Esophagus mucosa (tissue), 1 donor: Measurements from ENCODE around the gene SARDH. TPM values are rescaled to one million over a fixed set of nuclear protein-coding genes. Genes with fewer than 3 reads are reported as not detected.
"Not testable (repeated sequence)": the region's sequence is repeated elsewhere in the genome, so short reads cannot be mapped to it uniquely, and the experiment has no call there.

Experiments
- ATAC-seq: fragments of 200-7000 bp; cut with Tn5 transposase; one replicate; pipeline ENCODE4 v1.9.1; 2020
- total RNA-seq: library from RNA; stranded (reverse); gene quantifications from one replicate; pipeline ENCODE4 v1.2.4, GENCODE V29; 2023
- donor health status: DM: yes; HTN: yes; CAD: no.

SARDH gene
- total RNA-seq, 1 donor from 2014 or later: 0.12 TPM

DNA sequence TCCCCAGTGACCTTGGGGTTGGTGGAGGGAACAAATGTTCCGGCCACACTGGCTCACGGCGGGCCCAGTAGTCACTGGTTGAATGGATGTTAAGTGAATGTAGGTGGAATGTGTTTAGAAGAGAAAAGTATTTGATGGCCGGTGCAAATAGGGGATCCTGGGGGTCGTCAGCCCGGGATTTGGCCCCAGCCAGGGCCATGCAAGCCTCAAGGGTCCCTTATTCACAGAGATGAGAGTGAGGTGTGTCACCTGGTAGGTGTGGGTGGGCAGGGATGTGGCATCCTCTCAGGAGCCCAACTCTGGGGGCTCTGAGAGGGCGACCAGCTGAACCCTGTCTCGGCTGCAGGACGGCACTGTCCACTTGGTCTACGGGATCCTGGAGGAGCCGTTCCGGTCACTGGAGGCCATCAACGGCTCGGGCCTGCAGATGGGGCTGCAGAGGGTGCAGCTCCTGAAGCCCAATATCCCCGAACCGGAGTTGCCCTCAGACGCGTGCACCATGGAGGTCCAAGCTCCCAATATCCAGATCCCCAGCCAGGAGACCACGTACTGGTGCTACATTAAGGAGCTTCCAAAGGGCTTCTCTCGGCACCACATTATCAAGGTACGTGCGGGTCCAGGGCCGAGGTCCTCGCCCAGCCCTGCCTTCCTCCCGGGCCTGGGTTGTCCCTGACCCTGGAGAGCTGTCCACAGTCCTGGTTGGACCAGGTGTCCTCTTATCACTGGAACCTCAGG lies 96.1 kb downstream of the SARDH start:
- ATAC-seq: no peak

DNA sequence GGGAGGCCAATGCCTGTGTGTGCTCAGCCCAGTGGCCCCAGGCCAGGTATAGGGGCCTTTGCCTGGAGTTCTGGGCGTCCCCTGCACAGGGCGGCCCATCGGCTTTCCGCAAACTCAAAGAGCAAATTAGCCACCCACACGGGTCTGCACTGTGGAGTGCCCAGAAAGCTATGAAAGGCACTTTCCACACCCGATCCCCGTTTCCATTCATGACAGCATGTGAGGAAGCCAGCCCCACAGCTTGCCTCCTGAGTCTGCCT lies 96.8 kb downstream of the SARDH start:
- no peak for ATAC-seq

DNA sequence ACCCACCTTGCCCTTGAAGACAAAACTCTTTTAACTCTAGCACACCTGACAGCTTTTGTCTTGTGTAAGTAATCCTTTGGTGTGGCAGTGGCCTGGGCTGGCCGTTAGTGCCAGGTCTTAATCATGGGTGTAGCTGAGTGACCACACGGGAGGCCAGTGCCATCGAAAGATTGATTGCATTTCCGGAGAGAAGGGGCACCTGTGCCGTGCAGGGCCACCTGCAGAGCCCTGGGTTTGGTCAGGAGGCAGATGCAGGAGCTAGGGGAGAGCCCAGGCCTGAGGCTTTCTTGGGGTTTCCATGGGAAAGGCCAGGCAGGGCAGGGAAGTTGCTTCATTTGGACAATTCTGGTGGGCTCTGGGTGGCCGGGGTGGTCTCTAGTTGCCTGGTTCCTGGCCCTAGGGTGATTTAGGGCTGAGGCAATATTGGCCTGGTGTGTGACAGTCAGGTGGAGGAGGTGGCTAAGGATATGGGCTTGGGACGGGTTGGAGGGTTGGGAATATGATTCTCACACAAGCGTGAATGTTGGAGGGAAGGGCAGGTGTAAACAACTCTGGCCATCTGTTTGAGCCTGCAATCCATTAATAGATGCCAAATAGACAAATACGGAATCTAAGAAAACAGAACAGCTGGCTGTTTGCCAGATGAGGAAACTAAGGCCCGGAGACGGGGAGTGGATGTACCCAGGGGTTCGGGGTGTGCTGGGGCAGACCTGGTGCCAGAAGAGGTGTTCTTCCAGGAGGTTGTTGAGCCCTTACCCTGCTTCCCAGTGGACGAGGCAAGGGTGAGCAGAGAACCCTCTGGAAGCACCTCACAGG lies 97.4 kb downstream of the SARDH start:
- ATAC-seq: no peak

DNA sequence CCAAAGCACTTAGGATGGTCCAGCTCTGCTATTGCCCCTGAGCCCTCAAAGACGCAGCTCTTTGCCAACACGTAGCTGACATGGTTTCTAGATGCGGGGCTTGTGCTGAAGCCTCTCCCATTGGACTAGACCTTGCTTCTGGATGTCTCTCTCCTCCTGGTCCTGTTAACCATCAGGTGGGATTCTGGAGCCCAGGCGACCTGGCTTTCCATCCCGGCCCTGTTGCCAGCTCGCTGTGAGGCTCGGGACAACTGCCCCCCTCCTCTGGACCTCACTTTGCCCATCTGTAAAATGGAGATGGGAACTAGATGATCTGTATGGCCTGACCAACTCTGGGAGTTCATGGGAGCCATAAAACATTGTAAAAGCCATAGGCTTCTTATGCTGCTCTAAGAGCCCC lies 98.0 kb downstream of the SARDH start:
- no peak for ATAC-seq

DNA sequence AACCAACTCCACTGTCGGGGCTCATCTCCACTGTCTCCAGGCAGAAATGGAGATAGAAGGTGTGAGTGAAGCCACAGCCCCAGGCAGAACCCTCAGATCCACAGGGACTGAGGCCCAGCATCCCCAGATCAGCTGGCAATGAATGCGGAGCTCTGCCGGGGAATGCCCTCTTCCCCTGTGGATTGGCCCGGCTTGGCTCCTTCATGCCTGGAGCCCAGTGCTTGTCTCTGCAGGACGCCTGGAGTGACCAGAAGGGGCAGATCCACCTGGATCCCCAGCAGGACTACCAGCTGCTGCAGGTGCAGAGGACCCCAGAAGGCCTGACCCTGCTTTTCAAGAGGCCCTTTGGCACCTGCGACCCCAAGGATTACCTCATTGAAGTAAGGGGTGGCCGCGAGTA lies 98.5 kb downstream of the SARDH start:
- ATAC-seq: no peak

DNA sequence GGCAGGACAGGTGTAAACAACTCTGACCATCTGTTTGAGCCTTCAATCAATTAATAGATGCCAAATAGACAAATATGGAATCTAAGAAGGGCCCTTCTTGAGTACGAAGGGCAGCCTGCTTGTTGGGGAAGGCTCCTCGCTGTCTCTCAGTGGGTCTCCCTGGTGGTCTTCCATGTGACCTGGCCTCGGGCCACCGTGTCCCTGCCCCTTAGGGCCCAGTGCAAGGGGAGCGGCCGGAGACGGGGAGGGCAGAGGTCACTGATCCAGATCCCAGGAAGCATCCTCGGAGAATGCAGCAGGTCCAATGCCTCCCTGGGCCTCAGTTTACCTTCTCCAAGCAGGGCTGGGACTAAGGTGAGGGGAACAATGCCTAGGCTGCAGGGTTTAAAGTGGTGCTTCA lies 99.4 kb downstream of the SARDH start:
- no peak for ATAC-seq

DNA sequence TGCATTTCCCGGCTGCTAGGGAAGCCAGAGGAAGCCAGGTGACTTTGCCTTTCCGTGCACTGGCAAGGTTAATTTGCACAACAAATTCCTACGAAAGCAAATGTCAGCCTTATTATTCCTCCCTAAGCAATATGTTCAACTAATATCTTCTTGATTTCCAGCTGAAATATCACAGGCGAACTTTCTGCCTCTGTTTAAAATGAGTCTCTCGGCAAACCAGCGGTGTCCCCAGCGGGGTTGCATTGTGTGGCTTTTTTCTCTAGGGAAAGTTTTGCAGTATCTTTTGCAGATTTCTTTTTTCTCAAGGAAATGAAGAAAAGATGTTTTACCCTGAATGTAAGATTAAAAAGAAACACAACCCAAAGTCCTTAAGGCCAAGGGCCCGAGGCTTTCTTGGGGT lies 100.1 kb downstream of the SARDH start:
- ATAC-seq: no peak

DNA sequence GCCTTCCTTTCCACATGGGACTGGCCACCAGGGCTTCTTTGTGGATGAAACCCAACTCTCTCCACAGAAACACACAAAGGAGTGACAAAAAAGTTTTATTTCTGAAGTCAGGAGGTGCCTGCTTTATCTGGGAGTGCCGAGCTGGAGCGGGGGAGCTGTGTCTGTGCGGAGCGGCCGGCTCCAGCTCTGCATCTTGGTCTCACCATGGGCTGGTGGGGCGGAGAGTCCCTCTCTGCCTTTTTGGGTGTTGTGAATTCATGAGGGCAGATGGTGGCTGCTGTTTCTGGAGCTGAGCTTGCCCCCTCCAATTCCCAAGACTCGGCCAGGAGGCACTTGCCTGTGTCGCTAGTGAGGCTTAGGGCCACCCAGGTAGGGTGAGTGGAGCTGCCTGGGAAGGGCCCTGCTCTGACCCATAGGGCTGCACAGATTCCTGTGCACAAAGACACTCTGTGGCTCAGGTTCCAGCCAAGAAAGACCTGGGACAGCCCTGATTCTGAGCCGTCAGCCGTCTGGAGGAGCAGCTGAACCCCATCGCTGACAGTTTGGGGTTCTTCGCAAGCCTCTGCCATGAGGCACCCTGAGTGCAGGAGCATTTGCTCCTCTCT lies 100.6 kb downstream of the SARDH start:
- ATAC-seq: no peak

DNA sequence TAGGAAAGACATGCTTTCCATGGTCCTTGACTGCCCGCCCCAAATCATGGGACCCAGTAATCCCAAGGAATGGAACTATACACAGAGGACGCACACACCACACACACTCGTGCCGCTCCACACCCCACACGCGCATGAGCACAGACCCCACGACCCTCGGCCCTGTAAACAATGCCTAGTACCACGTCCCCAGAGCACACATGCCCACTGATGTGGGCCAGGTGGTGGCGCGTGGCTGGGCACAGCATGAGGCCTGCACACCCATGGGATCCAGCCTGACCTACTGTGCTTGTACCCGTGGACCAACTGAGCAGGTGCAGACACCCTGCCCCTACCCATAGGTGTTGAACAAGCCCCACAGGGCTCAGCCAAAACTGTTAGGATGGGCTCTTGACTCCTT lies 101.2 kb downstream of the SARDH start:
- no peak for ATAC-seq

DNA sequence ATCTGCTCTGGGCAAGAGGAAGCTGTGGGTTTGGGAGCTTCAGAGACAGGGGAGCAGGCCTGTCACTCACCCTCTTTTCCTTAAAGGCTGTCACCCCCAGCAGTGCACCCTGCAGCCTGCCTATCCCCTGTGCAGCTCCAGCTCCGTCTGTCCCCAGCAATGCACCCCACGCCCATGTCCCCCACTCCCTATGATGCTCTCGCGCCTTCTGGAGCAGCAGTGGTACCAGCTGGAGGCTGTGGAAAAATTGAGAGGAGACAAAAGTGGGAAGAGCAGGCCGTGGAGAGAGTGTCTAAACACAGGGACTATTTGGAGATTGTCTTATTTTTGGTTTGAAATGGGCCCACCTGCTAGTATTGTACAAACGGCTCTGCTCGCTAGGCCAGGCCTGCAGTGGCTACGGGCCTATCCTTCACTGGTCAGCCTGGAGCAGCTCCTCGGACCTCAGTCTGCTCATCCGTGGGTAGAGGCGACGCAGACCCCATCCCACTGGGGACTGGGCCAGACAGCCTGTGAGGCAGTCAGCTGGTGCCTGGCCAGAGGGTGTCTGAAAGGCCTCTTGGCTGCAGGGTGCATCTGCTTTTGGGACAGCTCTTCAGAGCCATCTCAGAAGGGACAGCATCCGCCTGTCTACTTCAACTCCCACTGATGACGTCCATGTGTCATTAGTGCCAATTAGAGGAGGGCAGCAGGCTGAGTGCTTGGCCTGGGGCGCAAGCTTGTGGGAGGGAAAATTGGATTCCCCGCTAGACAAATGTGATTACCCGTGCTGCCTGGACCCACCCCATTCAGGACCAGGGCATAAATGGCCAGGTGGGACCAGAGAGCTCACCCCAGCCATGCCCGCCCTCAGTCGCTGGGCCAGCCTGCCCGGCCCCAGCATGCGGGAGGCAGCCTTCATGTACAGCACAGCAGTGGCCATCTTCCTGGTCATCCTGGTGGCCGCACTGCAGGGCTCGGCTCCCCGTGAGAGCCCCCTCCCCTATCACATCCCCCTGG lies 102.3 kb downstream of the SARDH start, which contains the start of gene DBH:
TSS of gene DBH (plus strand) at position 831 of the 999 bp plus-strand sequence. CDS start at position 840, 9 bp downstream.
- ATAC-seq: no peak

DNA sequence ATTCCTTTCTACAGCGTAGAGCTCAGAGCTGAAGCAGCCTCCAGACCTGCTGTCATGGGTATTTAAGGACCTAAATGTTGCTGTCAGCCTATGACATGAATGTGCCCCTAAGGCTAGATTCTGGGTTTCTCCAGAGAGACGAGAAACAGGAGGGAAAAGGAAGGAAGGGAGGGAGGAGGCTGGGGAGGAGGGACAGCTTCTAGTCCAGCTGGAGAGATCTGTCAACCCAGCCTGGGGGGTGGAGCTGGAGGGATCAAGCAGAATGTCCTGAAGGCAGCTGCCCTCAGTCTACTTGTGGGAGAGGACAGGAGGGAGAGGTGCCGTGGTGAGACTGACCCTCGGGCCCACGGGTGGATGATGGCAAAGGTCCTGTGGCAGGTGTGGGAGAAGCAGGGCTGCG lies 103.1 kb downstream of the SARDH start:
- no peak for ATAC-seq

DNA sequence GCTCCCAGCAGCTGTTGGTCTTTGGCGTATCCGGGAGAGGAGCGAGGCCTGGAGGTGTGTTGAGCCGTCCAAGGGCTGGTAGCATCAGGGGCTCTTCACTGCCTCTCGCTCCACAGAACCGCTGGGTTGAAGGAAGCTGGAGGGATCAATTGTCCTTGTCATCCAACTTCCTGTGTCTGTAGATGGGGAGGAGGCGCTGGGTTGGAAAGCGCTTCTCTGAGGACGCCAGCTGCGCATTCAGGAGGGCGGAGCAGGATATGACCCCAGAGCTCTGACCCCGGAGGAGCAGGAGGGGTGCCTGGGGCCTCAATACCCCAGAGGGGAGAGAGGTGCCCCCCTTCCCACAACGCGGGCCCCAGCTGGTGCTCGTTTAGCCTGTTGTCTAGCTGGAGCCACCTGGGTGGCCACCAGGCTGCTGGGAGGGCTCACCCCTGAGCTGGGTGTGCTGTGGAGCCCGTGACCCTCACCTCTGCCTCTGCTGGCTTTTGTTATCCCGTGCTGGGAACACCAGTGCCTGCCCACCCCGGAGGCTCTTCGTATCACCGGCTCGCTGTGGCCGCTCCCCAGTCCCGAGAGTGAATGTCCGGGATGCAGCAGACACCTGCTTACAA lies 104.0 kb downstream of the SARDH start:
- no peak for ATAC-seq

DNA sequence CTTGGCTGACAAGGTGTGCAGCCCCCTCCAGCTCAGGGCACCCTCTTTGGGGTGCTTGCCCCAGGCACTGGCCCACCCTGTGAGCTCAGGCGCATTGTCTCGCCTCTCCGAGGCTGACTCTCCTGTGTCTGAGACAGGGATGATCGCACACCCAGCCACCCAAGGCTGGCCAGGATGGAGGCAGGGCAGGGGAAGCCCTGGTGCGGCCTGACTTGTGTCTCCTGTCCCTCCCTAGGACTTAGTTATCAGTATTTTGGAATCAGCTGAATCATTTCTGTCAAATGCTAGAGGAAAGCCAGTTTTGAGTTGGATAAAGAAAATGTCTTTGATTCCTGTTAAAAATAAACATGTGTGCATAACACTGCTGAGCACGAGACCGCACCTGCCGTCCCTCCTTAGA lies 104.5 kb downstream of the SARDH start:
- no peak for ATAC-seq

DNA sequence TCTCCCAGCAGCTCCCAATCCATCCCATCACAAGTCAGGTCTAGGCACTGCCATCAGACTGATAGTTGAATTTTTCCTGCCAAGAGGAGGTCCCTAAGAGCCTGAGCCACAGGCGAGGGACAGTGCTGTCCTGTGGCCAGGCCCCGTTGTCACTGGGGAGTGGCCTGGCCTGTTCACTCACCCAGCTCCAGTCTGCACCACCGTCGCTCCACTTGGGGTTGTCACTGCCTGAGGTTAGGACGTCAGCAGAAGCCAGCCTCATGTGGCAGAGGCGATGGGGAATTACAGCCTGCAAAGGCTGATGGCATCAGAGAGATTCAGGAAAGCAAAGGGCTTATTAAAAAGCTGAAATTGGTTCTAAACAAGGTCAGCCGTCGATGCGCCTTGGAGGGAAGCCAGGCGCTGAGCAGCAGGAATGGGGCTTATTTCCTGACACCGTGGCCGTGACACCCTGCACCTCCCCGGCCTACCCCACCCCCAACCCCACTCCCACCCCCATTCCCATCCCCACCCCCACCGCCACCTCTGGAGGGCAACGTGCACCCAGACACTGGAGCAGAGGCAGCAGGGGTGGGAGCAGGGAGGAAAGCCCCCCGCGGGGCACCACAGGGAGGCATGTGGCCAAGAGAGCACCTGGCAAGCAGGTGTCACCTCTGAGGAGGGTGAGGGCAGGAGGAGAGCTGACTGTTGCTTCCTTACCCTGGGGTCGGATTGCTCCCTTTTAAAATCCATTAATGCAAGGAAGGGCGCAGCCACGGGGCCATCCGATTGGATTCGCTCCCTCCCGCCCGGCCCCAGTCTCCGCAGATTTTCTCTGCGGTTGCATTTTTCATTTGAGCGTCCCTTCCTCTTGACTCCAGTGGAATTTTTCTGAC lies 105.1 kb downstream of the SARDH start:
- ATAC-seq: no peak

DNA sequence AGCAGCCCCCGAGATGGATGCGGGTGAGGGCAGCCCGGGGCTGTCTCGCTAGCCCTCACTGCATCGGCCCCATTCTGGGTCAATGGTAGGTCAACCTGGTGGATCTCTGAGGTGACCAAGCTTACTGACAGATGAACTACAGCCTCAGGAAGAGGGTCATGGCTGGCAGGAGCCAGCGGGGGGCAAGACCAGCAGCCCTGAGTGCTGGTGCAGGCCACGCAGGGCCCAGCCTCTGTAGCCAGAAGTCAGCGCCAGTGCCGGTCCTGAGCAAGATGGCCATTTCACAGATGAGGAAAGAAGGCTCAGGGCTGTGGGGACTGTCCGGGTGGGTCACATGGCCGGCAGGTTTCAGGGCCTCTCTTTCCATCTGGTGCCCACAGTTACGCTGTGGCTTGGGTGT lies 107.0 kb downstream of the SARDH start:
- ATAC-seq: no peak

DNA sequence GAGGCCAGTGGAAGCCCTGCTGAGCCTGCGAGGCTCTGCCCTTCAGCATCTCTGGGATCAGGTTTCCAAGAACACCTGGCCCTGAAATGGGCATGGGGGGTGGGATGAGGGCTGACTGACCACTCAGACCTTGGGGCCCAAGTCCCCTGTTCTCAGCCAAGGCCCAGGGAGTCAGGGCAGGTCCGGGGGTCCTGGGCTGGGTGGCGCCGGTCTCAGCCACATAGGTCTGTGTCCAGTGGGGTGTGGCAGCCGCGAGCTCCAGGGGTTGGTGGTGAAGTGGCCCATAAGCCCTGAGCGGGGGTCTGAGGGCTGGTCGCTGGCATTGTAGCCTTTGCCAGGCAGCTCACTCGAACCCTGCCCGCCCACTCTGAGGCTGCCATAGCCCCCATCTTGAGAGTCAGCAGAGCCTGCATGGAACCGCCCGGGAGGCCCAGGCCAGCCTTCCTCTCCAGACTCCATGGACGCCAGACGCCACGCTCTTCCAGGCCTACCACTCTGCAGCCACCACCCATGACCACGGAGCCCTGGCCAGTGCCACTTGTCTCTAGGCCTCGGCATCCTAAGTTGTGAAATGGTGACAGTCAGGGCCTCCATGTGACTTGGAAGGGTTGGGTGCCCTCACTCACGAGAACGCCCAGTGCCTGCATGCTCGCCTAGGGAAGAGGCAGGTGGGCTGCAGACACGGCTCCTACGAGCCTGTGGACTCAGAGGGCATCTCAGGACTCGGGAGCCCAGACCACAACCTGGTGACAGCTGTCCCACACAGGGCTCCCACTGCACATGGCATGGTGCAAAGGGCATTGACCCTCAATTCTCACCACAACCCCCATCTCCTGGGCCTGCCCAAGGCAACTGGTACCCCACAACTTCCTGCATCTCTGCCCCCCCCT lies 108.7 kb downstream of the SARDH start:
- ATAC-seq: no peak

DNA sequence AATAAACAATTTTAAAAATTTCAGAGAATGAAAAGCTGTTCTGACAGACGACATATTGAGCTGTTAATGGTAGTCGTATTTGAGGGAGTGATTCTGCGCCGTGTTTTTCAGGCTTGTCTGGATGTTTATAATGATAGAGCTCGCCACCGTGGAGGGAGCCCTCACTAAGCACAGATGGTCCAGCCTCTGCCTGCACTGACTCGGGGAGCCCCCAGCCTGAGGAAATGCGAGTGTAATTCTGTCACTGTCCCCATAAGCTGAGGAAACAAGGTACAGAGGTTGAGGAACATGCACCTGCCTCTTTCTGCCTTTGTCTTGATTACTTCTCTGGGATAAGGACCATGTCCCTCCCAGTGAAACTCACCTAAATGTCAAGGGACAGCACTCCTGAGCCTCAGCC lies 109.4 kb downstream of the SARDH start:
- no peak for ATAC-seq

DNA sequence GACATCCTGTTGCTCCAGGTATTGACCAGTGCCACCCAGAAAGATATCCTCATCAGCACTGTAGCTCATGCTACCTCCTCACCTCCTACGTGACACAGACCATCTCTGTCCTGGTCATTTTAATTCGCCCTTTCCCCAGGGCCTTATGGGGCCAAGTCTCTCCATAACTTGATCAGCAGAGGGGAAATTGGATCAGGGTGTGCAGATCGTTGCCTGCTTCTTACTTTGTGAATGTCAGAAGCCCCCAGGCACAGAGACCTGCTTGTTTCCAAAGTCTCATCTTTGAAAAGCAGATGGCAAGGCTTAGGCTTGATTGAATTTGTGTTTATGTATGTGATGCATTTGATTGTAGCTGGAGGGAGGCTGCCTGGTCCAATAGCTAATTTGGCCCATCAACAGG lies 110.8 kb downstream of the SARDH start:
- no peak for ATAC-seq

DNA sequence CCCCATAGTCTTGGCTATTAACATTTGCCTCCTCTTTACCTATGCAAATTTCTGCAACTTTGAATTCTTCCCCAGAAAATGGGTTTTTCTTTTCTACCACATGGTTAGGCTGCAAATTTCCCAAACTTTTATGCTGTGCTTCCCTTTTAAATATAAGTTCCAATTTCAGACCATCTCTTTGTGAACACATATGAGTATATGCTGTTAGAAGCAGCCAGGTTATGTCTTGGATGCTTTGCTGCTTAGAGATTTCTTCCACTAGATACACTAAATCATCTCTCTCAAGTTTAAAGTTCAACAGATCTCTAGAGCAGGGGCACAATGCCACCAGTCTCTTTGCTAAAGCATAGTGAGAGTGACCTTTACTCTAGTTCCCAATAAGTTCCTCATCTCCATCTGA lies 112.1 kb downstream of the SARDH start:
- ATAC-seq: not testable (repeated sequence)

DNA sequence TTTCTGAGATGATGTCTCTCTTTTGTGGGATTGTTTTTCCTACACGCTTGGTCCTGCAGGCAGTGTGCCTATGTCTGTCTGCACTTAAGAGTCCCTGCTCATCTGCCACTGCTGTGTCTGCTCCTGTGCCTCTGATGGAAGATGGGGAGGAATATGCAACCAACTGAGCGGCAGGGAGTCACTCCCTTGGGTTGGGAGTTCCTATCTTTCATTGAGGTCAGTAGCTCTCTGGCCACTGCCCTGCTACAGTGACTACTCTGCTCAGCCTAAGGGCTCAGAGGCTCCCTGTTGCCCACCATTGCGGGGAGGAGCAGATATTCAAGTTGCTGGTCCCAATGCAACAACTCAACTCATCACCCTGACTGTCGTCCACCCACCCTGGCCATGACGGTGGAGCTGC lies 115.6 kb downstream of the SARDH start:
- no peak for ATAC-seq
